Measurements from ENCODE around the gene PLPPR1.
"Not testable (repeated sequence)": the region's sequence is repeated elsewhere in the genome, so short reads cannot be mapped to it uniquely, and the experiment has no call there.

PLPPR1 gene

GRCh38 chr9:101225271-101225670 lies 196.7 kb downstream of the PLPPR1 start:
- no peak for DNase-seq

GRCh38 chr9:101226161-101226560 lies 197.6 kb downstream of the PLPPR1 start:
- DNase-seq = no peak

GRCh38 chr9:101226803-101227202 lies 198.3 kb downstream of the PLPPR1 start:
- no peak for DNase-seq

- DNase-seq = no peak
Observed at GRCh38 chr9:101229606-101230005, 201.1 kb downstream of the PLPPR1 start.

GRCh38 chr9:101232405-101232977 lies 204.0 kb downstream of the PLPPR1 start:
- no peak for DNase-seq

- DNase-seq = peak; percentile 38
Observed at GRCh38 chr9:101235105-101235866, 206.8 kb downstream of the PLPPR1 start.

GRCh38 chr9:101242651-101243050 lies 214.1 kb downstream of the PLPPR1 start:
- no peak for DNase-seq

GRCh38 chr9:101246691-101247090 lies 218.2 kb downstream of the PLPPR1 start:
- DNase-seq = no peak

- no peak for DNase-seq
Observed at GRCh38 chr9:101247297-101247696, 218.8 kb downstream of the PLPPR1 start.

GRCh38 chr9:101254733-101255433 lies 226.4 kb downstream of the PLPPR1 start:
- DNase-seq = no peak

- no peak for DNase-seq
Observed at GRCh38 chr9:101264727-101265126, 236.2 kb downstream of the PLPPR1 start.

- DNase-seq = no peak
Observed at GRCh38 chr9:101265261-101265660, 236.7 kb downstream of the PLPPR1 start.

GRCh38 chr9:101268426-101268825 lies 239.9 kb downstream of the PLPPR1 start:
- no peak for DNase-seq

- DNase-seq = no peak
Observed at GRCh38 chr9:101269591-101270283, 241.2 kb downstream of the PLPPR1 start.

GRCh38 chr9:101270302-101270701 lies 241.8 kb downstream of the PLPPR1 start:
- no peak for DNase-seq

- no peak for DNase-seq
Observed at GRCh38 chr9:101271102-101271501, 242.6 kb downstream of the PLPPR1 start.

GRCh38 chr9:101274971-101275768 lies 246.6 kb downstream of the PLPPR1 start:
- no peak for DNase-seq

GRCh38 chr9:101275769-101276250 lies 247.3 kb downstream of the PLPPR1 start:
- no peak for DNase-seq

GRCh38 chr9:101291043-101291442 lies 262.5 kb downstream of the PLPPR1 start:
- DNase-seq = not testable (repeated sequence)

GRCh38 chr9:101299901-101300300 lies 271.4 kb downstream of the PLPPR1 start:
- DNase-seq = no peak

- DNase-seq = no peak
Observed at GRCh38 chr9:101307051-101307450, 278.5 kb downstream of the PLPPR1 start.

GRCh38 chr9:101307524-101308213 lies 279.1 kb downstream of the PLPPR1 start:
- no peak for DNase-seq
